ENCODE measurements around the gene RBKS.
"Not testable (repeated sequence)": the region's sequence is repeated elsewhere in the genome, so short reads cannot be mapped to it uniquely, and the experiment has no call there.

The RBKS gene

GRCh38 chr2:27873091-27873490 lies 17.1 kb downstream of the RBKS start:
- DNase-seq (ENCODE audit: low spot score), result no peak
- no peak for TF ChIP-seq CTCF (IDR thresholded peaks at IDR 0.05; ENCODE audit: extremely low read depth, missing control alignments)

- DNase-seq (ENCODE audit: low spot score), result no peak
- TF ChIP-seq CTCF (IDR thresholded peaks at IDR 0.05; ENCODE audit: extremely low read depth, missing control alignments), result no peak
These were observed 18.4 kb downstream of the RBKS start for GRCh38 chr2:27871802-27872201.

- no peak for DNase-seq (ENCODE audit: low spot score)
- no peak for TF ChIP-seq CTCF (IDR thresholded peaks at IDR 0.05; ENCODE audit: extremely low read depth, missing control alignments)
These were observed 19.5 kb downstream of the RBKS start for GRCh38 chr2:27870724-27871123.

GRCh38 chr2:27869763-27870162 lies 20.4 kb downstream of the RBKS start:
- TF ChIP-seq CTCF (IDR thresholded peaks at IDR 0.05; ENCODE audit: extremely low read depth, missing control alignments), result no peak
- no peak for DNase-seq (ENCODE audit: low spot score)

- DNase-seq (ENCODE audit: low spot score), result no peak
- TF ChIP-seq CTCF (IDR thresholded peaks at IDR 0.05; ENCODE audit: extremely low read depth, missing control alignments), result no peak
These were observed 23.9 kb downstream of the RBKS start for GRCh38 chr2:27866237-27866636.

- not testable (repeated sequence) for DNase-seq (ENCODE audit: low spot score)
These were observed 26.2 kb downstream of the RBKS start for GRCh38 chr2:27863955-27864354.

GRCh38 chr2:27863146-27863545 lies 27.0 kb downstream of the RBKS start:
- DNase-seq (ENCODE audit: low spot score), result no peak
- no peak for TF ChIP-seq CTCF (IDR thresholded peaks at IDR 0.05; ENCODE audit: extremely low read depth, missing control alignments)

- DNase-seq (ENCODE audit: low spot score), result no peak
- TF ChIP-seq CTCF (IDR thresholded peaks at IDR 0.05; ENCODE audit: extremely low read depth, missing control alignments), result no peak
These were observed 30.1 kb downstream of the RBKS start for GRCh38 chr2:27860111-27860510.

All from GM20000 (cell line).